HK-2 (cell line): ENCODE measurements around the gene SEZ6L.

Source experiments
- DNase-seq: peaks from one replicate; pipeline ENCODE4 v3.0.0-alpha.2; 2018; ENCODE audit not compliant: unreplicated experiment

SEZ6L gene

GRCh38 chr22:26298605-26299310 is 129.5 kb downstream of the SEZ6L start:
- no peak for DNase-seq

- no peak for DNase-seq
Measured at GRCh38 chr22:26302726-26303125, 133.5 kb downstream of the SEZ6L start.

DNA sequence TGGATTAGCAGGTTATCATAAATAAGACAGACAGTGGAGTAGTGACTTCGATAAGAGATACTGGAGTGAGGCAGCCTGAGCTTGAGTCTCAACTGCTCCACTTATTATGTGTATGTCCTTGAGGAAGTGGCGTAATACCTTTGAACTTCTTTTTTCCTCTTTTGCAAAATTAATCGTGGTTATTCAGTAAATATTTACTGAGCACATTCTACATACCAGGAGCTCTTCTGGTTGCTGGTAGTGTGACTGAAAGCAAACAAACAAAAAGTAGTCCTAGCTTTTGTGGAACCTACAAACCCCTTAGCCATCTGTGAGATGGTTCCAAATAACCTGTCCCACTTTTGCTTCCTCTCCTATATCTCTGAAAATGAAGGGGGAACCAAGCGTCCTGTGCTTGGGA is 134.2 kb downstream of the SEZ6L start:
- no peak for DNase-seq

GRCh38 chr22:26304730-26305129 is 135.5 kb downstream of the SEZ6L start:
- DNase-seq: no peak

GRCh38 chr22:26308467-26308866 is 139.2 kb downstream of the SEZ6L start:
- DNase-seq: no peak

DNA sequence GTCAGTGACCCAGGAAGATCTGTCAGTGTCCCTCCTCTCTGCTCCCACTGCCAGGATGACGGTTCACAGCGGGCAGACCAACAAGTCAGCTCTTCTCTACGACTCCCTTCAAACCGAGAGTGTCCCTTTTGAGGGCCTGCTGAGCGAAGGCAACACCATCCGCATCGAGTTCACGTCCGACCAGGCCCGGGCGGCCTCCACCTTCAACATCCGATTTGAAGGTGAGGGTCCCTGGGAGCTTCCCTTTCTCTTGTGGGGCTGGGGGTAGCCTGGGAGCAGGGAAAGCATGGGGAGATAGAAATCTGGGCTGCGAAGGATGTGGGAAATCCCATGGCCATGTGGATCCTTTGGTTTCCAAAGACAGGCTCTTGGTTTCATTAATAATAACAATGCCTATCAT is 141.4 kb downstream of the SEZ6L start:
- DNase-seq: no peak

DNA sequence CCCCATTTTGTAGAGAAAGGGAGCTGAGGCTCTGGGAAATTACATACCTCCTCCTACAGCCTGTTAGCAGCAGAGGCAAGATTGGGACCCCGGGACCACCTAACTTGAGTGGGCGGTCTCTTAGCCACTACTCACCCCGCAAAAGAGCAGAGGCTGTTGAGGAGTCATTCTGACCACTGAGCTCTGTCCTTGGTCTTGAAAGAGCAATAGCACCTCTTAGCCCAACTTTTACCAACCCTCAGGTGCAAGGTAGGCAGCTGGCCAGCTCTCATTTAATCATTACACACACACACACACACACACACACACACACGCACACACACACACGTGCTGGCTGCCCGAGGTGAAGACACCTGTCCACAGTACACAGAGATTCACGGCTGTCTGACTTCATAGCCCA is 144.0 kb downstream of the SEZ6L start:
- no peak for DNase-seq

GRCh38 chr22:26314171-26314570 is 144.9 kb downstream of the SEZ6L start:
- DNase-seq: no peak

DNA sequence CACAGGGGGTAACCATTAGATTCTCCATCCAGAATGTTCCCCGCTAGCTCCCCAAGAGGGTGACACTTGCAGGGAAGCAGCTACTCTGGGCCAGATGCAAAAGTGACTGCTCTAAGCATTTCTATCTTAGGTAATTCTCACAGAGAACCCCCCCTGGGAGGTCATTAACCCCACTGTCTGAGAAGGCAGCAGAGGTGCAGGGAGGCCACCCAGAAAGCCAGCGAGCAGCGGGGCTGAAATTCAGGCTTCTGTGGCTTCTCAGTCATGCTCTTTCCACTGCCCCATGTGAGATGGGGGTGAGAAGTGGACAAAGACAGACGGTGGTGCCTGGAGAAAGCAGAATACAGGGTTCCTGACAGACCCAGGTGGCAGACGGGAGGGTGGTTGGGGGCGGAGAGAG is 145.4 kb downstream of the SEZ6L start:
- DNase-seq: no peak

DNA sequence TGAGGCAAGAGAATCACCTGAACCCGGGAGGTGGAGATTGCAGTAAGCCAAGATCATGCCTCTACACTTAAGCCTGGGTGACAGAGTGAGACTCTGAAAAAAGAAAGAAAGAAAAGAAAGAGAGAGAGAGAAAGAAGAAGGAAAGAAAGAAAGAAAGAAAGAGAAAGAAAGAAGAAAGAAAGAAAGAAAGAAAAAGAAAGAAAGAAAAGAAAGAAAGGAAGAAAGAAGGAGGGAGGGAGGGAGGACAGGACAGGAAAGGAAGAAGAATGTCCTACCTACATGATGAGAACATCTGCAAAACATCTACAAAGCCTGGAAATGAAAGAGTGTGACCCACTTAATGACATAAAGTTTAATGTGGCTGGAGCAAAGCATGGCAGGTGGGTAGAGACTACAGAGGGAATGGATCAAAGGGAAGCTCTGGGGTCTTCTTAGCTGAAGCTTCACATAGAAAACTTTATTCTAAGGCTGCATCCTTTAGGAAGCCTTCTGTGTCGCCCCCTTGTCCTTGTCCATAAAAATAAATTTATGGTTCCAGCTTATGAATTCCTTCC is 147.5 kb downstream of the SEZ6L start:
- no peak for DNase-seq

- DNase-seq: no peak
Measured at GRCh38 chr22:26318975-26319374, 149.7 kb downstream of the SEZ6L start.

- DNase-seq: no peak
Measured at GRCh38 chr22:26320447-26320846, 151.2 kb downstream of the SEZ6L start.

GRCh38 chr22:26321469-26321913 is 152.2 kb downstream of the SEZ6L start:
- DNase-seq: no peak

DNA sequence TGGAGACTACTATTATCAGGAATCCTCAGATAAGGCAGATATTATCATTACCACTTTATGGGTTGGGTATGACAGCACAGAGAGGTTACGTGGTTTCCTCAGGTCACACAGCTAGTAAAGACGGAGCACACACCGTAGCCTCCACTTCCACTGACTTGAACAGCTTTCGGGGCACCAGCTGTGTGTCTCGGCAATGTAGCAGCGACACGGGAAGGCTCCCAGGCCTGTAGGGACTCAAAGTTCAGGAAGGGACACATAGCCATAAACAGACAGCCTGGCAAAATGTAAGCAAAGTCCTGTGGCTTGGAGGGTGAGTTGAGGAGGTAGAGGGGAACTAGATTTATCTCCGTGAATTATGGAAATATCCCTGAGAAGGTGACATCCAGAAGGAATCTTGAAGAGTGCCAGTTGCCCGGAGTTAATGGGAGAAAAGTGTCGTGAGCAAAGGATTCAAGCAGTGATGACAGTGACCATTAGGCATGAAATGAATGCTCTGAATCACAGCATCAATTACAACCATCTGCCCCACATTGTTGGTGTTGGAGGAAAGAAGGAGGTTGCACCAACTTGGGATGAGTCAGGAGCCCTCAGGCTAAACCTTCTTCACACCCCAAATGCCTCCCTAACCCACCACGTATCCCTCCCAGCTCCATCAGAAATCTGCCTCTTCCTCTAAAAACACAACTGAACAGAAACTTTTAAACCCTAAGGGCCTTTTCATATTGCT is 153.1 kb downstream of the SEZ6L start:
- DNase-seq: peak; percentile 23

- no peak for DNase-seq
Measured at GRCh38 chr22:26323013-26323412, 153.8 kb downstream of the SEZ6L start.

GRCh38 chr22:26324150-26324549 is 154.9 kb downstream of the SEZ6L start:
- DNase-seq: no peak

DNA sequence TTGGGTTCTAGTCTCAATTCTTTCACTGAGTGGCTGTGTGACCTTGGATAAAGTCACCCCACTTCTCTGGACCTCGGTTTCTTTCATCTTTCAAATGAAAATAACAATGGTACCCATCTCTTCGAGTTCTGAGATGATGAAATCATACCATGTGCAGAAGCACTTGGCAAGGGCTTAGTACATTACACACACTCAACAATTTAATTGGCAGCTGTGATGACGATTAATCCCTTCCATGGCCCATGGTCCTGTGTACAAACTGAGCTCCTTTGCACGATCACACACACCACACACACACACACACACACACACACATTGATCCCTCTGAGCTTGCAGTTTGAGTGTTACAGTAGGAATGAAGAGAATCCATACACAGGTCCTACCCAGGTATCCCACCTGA is 156.4 kb downstream of the SEZ6L start:
- DNase-seq: no peak

- DNase-seq: no peak
Measured at GRCh38 chr22:26326803-26327202, 157.5 kb downstream of the SEZ6L start.

DNA sequence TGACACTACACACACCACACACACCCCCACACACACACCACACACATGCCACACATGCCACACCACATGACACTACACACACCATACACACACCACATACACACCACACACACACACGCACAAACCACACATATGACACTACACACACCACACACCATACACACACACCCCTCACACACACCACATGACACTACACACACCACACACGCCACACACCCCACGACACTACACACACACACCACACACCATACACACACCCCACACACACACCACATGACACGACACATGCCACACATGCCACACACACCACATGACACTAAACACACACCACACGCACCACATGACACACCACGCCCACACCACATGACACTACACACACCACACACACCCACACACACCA is 158.0 kb downstream of the SEZ6L start:
- no peak for DNase-seq

GRCh38 chr22:26328221-26328620 is 159.0 kb downstream of the SEZ6L start:
- no peak for DNase-seq

- DNase-seq: peak; percentile 41
Measured at GRCh38 chr22:26330971-26331625, 161.8 kb downstream of the SEZ6L start.

DNA sequence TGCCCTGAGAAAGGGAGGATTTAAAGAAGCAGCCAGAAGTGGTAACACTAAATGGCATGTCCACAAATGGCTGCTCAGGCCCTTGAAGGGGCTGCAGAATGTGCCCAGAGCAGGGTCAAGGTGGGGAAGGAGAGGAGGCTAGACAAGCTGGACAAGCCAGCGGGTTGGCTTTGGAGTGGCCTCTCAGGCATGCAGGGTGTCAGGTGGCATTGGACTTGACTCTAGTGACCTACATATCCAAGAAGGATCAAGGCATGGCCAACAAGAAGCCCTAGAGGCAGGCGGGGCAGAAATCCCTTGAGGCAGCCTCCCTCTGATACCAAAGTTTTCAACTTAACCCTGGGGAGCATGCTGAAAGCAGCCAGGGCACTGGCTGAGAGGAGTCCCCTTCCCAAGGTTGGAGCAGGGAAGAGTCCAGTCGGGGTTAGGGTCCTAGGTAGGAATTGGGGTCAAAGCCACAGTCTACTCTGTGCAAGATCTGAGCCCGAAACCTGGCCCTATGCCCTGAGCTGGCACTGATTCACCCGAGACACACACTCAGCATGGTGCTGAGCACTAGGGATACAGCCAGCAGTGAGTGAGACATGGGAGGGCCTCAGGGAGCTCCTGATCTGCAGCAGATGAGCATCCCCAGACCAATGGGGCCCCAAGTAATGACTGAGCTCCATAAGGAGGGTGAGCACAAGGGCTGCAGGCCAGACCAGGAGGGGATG is 164.0 kb downstream of the SEZ6L start:
- DNase-seq: no peak
